Hepatocyte (in vitro differentiated cells): Measurements from ENCODE around the gene SPON2.

Experiments
- EZH2 ChIP-seq: fragments of 200-600 bp; sonication (generic); IDR thresholded peaks from 2 replicates; pipeline ENCODE4 v1.6.1; 2016; ENCODE audit warnings: antibody characterized with exemption, mild to moderate bottlenecking, borderline replicate concordance
- TF ChIP-seq, protein P1 (sequence below): fragments of 200-600 bp; sonication (generic); IDR thresholded peaks from 2 replicates; pipeline ENCODE4 v1.5.1; 2016; ENCODE audit warnings: antibody characterized with exemption, mild to moderate bottlenecking; ENCODE audit not compliant: poor library complexity

DNA sequence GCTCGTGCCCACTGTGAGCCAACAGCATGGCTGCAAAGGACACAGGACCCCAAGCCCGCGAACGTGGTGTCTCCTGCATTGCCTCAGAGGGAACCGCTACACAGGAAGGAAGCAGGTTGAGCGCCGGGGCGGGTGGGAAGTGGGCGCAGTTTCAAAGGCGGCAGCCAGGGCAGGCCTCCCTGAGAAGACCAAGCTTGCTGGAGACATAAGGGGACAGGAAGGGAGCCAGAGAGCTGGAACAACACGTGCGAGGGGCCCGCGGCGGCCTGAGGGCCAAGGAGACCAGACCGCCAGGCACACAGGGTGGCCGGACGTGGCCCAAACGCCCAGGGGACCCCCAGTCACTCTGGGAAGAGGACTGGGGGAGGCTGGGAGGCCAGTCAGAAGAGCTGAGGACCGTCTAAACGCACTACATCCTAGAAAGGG is 44.5 kb upstream of the SPON2 start:
- TF ChIP-seq, protein P1, sequence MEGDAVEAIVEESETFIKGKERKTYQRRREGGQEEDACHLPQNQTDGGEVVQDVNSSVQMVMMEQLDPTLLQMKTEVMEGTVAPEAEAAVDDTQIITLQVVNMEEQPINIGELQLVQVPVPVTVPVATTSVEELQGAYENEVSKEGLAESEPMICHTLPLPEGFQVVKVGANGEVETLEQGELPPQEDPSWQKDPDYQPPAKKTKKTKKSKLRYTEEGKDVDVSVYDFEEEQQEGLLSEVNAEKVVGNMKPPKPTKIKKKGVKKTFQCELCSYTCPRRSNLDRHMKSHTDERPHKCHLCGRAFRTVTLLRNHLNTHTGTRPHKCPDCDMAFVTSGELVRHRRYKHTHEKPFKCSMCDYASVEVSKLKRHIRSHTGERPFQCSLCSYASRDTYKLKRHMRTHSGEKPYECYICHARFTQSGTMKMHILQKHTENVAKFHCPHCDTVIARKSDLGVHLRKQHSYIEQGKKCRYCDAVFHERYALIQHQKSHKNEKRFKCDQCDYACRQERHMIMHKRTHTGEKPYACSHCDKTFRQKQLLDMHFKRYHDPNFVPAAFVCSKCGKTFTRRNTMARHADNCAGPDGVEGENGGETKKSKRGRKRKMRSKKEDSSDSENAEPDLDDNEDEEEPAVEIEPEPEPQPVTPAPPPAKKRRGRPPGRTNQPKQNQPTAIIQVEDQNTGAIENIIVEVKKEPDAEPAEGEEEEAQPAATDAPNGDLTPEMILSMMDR, result no peak
- TF ChIP-seq EZH2, result no peak
